Ascending aorta (tissue), 2 donors: ENCODE measurements around the gene C19orf33. TPM values are rescaled to one million over a fixed set of nuclear protein-coding genes. Genes with fewer than 3 reads are reported as not detected.
A peak's percentile ranks its signal among the peaks of the same experiment; 100 is the strongest.
"Not testable (repeated sequence)": the region's sequence is repeated elsewhere in the genome, so short reads cannot be mapped to it uniquely, and the experiment has no call there.

Experiments used
- DNase-seq, 2 donors: peaks; one replicate each; pipeline ENCODE4 v3.0.0-alpha.2; 2019; ENCODE audit warnings: low spot score in 2 of 2
- H3K27ac ChIP-seq, 2 donors: fragments of 200-600 bp; sonication (generic); one replicate each; pipeline ENCODE4 v1.5.1; 2016 to 2017; ENCODE audit warnings: mild to moderate bottlenecking in 1 of 2
- H3K27me3 ChIP-seq: fragments of 200-600 bp; sonication (generic); one replicate; pipeline ENCODE4 v1.5.1; 2017
- H3K36me3 ChIP-seq, 2 donors: fragments of 200-600 bp; sonication (generic); one replicate each; pipeline ENCODE4 v1.5.1; 2016
- H3K4me1 ChIP-seq, 2 donors: fragments of 200-600 bp; sonication (generic); one replicate each; pipeline ENCODE4 v1.5.1; 2016 to 2017; ENCODE audit warnings: mild to moderate bottlenecking in 1 of 2
- H3K4me3 ChIP-seq, 2 donors: fragments of 200-600 bp; sonication (generic); one replicate each; pipeline ENCODE4 v1.5.1; 2016 to 2017; ENCODE audit warnings: mild to moderate bottlenecking in 1 of 2
- H3K9me3 ChIP-seq, 2 donors: fragments of 200-600 bp; sonication (generic); one replicate each; pipeline ENCODE4 v1.5.1; 2016
- intact Hi-C: fragments of 100-400 bp; cut with DNase I; formaldehyde crosslinking; loops from one replicate; pipeline ENCODE4 v1.15.1; 2023
- total RNA-seq: library from RNA; depleted of rRNA; stranded (reverse); fragments of >200 nt; gene quantifications from one replicate; pipeline ENCODE4 v1.1.0, GENCODE V29; 2016
- TF ChIP-seq, protein P1 (sequence below), 3 experiments: fragments of 200-600 bp in 2 of 3; fragments of 450-650 bp in 1 of 3; sonication (generic) in 2 of 3; IDR thresholded peaks; one replicate each; pipeline ENCODE4 v1.5.1; 2016 to 2019; ENCODE audit warnings: antibody characterized with exemption in 3 of 3, mild to moderate bottlenecking in 1 of 3, moderate library complexity in 1 of 3

Gene C19orf33
- total RNA-seq, 1 donor from 2014 or later, result not detected

DNA sequence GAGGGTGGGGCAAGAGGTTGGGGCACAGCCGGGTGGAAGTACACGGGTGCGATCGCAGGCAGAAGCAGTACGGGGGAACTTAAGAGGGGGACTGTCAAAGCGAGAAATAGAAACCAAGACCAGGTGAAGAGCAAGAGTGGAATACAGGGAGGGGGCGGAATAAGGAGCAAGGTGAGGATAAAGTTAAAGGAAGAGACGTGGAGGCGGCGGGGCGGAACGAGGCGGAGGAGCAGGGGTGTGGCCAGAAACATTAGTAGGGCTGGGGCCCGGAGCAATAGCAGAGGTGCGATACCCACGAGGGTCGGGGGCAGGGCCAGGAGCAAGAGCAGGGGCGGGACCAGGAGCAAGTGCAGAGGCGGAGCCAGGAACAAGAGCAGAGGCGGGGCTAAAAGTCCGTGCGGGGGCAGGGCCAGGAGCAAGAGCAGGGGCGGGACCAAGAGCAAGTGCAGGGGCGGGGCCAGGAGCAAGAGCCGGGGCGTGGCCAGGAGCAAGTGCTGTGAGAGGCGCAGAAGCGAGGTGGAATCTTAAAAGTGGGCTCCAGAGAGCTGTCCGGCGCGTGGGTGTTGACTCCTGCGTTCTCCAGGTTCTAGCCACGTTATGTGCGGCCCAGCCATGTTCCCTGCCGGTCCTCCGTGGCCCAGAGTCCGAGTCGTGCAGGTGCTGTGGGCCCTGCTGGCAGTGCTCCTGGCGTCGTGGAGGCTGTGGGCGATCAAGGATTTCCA lies 32.7 kb downstream of the C19orf33 start:
- TF ChIP-seq, protein P1, sequence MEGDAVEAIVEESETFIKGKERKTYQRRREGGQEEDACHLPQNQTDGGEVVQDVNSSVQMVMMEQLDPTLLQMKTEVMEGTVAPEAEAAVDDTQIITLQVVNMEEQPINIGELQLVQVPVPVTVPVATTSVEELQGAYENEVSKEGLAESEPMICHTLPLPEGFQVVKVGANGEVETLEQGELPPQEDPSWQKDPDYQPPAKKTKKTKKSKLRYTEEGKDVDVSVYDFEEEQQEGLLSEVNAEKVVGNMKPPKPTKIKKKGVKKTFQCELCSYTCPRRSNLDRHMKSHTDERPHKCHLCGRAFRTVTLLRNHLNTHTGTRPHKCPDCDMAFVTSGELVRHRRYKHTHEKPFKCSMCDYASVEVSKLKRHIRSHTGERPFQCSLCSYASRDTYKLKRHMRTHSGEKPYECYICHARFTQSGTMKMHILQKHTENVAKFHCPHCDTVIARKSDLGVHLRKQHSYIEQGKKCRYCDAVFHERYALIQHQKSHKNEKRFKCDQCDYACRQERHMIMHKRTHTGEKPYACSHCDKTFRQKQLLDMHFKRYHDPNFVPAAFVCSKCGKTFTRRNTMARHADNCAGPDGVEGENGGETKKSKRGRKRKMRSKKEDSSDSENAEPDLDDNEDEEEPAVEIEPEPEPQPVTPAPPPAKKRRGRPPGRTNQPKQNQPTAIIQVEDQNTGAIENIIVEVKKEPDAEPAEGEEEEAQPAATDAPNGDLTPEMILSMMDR (IDR thresholded peaks at IDR 0.05), result no peak
- Histone ChIP-seq H3K27ac (peak overlapping the region; percentile 96 to 99), H3K36me3 (no peaks in the 10 kb centered on the region), H3K27me3 (no peaks in the 10 kb centered on the region), H3K4me1 (peaks cover 0 to 18% of the 10 kb centered on the region in 2 donors), H3K9me3 (no peaks in the 10 kb centered on the region), H3K4me3 (peak overlapping the region; percentile 70 to 72)
- intact Hi-C loops, result loop anchor here (1.0 to 5.0 kb wide), 6 partner anchors 38 to 514 kb away; partner anchors contain the start of genes FAM98C, GGN, PSMD8 and SPRED3
- peak; percentile 86 to 98 for DNase-seq

DNA sequence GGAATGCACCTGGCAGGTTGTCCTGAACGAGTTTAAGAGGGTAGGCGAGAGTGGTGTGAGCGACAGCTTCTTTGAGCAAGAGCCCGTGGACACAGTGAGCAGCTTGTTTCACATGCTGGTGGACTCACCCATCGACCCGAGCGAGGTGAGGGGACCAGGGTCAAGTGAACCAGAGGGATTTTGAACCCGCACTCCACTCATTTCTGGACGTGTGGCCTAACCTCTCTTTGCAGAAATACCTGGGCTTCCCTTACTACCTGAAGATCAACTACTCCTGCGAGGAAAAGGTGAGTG lies 33.3 kb downstream of the C19orf33 start:
- TF ChIP-seq, protein P1 (IDR thresholded peaks at IDR 0.05), result no peak
- Histone ChIP-seq H3K36me3 (no peaks in the 10 kb centered on the region), H3K4me3 (peak overlapping the region; percentile 70 to 72), H3K27ac (peak overlapping the region; percentile 96 to 99), H3K9me3 (no peaks in the 10 kb centered on the region), H3K4me1 (peaks cover 0 to 18% of the 10 kb centered on the region in 2 donors), H3K27me3 (no peaks in the 10 kb centered on the region)
- no peak for DNase-seq
- intact Hi-C loops, result loop anchor here (2.0 to 5.0 kb wide), 5 partner anchors 50 to 513 kb away; partner anchors contain the start of genes FAM98C, GGN and SPRED3

DNA sequence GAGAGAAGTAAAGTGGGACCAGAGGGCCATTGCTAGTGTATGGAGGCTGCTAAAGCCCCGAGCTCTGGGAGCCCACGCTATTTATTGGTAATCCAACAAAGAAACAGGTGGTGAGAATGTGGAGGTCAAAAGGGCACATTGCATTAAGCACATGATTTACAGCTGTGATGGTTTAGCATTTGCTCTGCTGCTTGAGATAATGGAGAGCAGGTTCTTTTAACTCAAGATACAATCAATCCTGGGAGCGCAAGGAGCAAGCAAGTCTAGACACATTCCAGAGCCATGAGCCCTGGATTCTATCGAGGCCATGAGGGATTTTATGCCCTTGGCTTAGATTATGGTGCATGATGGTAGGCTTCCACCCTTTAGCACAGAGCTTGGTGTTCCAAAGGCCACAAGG lies 35.0 kb downstream of the C19orf33 start:
- not testable (repeated sequence) for H3K9me3 ChIP-seq, H3K36me3 ChIP-seq, H3K4me3 ChIP-seq, H3K27me3 ChIP-seq, DNase-seq, H3K27ac ChIP-seq
- H3K4me1 ChIP-seq, result peaks cover 0 to 18% of the 10 kb centered on the region in 2 donors
- intact Hi-C loops, result loop anchor here (5.0 kb wide), 3 partner anchors 48 to 337 kb away; partner anchors contain the start of genes GGN and SPRED3

DNA sequence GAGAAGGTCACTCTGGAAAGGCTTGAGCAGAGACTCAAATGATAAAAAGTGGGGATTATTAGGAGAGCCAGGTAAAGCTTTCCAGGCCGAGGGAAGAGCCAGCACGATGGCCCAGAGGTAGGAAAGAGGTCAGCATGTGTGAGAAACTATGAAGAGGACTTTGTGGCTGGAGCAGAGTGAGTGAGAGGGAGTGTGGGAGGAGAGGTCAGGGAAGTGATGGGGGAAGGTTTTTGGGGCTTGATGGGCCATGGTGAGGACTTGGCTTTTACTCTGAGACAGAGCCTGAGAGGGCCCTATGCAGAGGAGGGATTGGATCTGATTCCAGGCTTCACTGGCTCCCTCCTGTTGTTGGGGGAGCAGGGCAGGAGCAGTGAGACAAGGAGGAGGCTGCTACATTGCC lies 36.9 kb downstream of the C19orf33 start:
- H3K4me3 ChIP-seq, result no peak overlapping the region
- intact Hi-C loops, result no loop called here

DNA sequence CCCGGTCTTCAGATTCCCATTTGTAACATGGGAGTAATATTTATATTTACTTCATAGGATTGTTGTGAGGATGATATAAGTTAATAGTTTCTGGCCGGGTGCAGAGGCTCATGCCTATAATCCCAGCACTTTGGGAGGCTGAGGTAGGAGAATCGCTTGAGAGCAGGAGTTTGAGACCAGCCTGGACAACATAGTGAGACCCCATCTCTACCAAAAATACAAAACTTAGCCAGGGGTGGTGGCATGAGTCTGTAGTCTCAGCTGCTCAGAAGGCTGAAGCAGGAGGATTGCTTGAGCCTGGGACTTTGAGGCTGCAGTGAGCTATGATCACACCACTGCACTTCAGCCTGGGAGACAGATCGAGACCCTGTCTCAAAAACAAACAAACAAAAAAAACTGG lies 42.8 kb downstream of the C19orf33 start:
- intact Hi-C loops, result no loop called here
- no peaks in the 10 kb centered on the region for H3K4me1 ChIP-seq
- no peak overlapping the region for H3K4me3 ChIP-seq
- TF ChIP-seq, protein P1 (IDR thresholded peaks at IDR 0.05), result no peak
- no peak for DNase-seq
- no peaks in the 10 kb centered on the region for H3K27me3 ChIP-seq
- no peaks in the 10 kb centered on the region for H3K9me3 ChIP-seq
- H3K27ac ChIP-seq, result no peak overlapping the region
- no peaks in the 10 kb centered on the region for H3K36me3 ChIP-seq

More for the DNA sequence above, 36.9 kb downstream of the C19orf33 start:
- Histone ChIP-seq H3K27ac (no peak overlapping the region), H3K27me3 (no peaks in the 10 kb centered on the region), H3K36me3 (no peaks in the 10 kb centered on the region), H3K9me3 (no peaks in the 10 kb centered on the region), H3K4me1 (peaks cover 0 to 15% of the 10 kb centered on the region in 2 donors)
- DNase-seq, result no peak
- TF ChIP-seq, protein P1 (IDR thresholded peaks at IDR 0.05), result no peak

DNA sequence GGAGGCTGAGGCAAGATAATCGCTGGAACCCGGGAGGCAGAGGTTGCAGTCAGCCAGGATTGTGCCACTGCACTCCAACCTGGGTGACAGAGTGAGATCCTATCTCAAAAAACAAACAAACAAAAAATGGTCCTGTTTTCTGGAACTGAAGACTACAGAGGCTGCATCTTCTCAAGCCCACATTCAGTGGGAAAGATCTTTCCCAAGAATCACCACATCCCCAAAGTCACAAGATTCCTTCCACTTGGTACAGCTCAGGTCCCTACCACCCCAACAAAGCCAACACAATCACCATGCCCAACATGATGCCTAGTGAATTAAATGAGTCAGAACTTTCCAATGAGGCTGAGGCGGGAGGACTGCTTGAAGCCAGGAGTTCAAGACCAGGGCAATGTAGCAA lies 46.8 kb downstream of the C19orf33 start:
- H3K4me3 ChIP-seq, result no peak overlapping the region
- no peak overlapping the region for H3K27ac ChIP-seq
- no peak for DNase-seq
- H3K27me3 ChIP-seq, result no peaks in the 10 kb centered on the region
- intact Hi-C loops, result no loop called here
- H3K4me1 ChIP-seq, result no peaks in the 10 kb centered on the region
- TF ChIP-seq, protein P1 (IDR thresholded peaks at IDR 0.05), result no peak
- H3K9me3 ChIP-seq, result no peaks in the 10 kb centered on the region
- H3K36me3 ChIP-seq, result no peaks in the 10 kb centered on the region
